Esophagus (tissue), 2 donors: ENCODE measurements around the gene FN3K. TPM values are rescaled to one million over a fixed set of nuclear protein-coding genes. Genes with fewer than 3 reads are reported as not detected.

ENCODE experiments used
- H3K27ac ChIP-seq, 2 donors: one replicate each; pipeline ENCODE4 v1.5.1; 2013; ENCODE audit warnings: low read depth in 2 of 2, mild to moderate bottlenecking in 2 of 2, inconsistent platforms in 1 of 2, low read length in 1 of 2, moderate library complexity in 1 of 2
- H3K27me3 ChIP-seq, 2 donors: one replicate each; pipeline ENCODE4 v1.6.1; 2013; ENCODE audit warnings: low read length in 2 of 2, control low read depth in 1 of 2, mild to moderate bottlenecking in 1 of 2; ENCODE audit not compliant: insufficient read depth in 2 of 2, control insufficient read depth in 1 of 2
- H3K36me3 ChIP-seq, 2 donors: one replicate each; pipeline ENCODE4 v1.6.1; 2013; ENCODE audit warnings: low read length in 1 of 2; ENCODE audit not compliant: control insufficient read depth in 2 of 2, insufficient read depth in 2 of 2
- H3K4me1 ChIP-seq, 2 donors: one replicate each; pipeline ENCODE4 v1.6.1; 2013; ENCODE audit warnings: low read length in 1 of 2; ENCODE audit not compliant: control insufficient read depth in 2 of 2, insufficient read depth in 2 of 2
- H3K4me3 ChIP-seq, 2 donors: one replicate each; pipeline ENCODE4 v1.5.1; 2013; ENCODE audit warnings: low read length in 2 of 2, mild to moderate bottlenecking in 2 of 2, low read depth in 1 of 2, moderate library complexity in 1 of 2
- H3K9me3 ChIP-seq, 2 donors: one replicate each; pipeline ENCODE4 v1.6.1; 2013; ENCODE audit warnings: mild to moderate bottlenecking in 2 of 2, low read depth in 1 of 2, low read length in 1 of 2, moderate library complexity in 1 of 2; ENCODE audit not compliant: control insufficient read depth in 2 of 2, insufficient read depth in 1 of 2
- WGBS, 2 donors: extraction: QIAGEN DNeasy Blood & Tissue Kit; methylation state at CpG; one replicate each; pipeline ENCODE4 v1.1.7; 2013; 5-methylcytosine and 5-hydroxymethylcytosine counted together
- polyA plus RNA-seq, 2 donors: library from polyadenylated mRNA; stranded (reverse); fragments of 200-250 nt; gene quantifications; one replicate each; pipeline ENCODE4 v1.2.3, GENCODE V29; 2013
- donor health status: healthy with polysubstance abuse.
- donor health status: Bipolar disorder and iron deficiency.

The FN3K gene
- polyA plus RNA-seq, 2 donors, result 2.7 to 3.7 TPM

GRCh38 chr17:82789051-82789592 is 53.7 kb downstream of the FN3K start:
- Histone ChIP-seq H3K4me1 (peaks cover 11 to 34% of the 10 kb centered on the region in 2 donors), H3K27me3 (no peaks in the 10 kb centered on the region), H3K27ac (peak overlapping the region; percentile 94 to 98), H3K36me3 (peaks cover 0 to 8% of the 10 kb centered on the region in 2 donors), H3K4me3 (no peak overlapping the region), H3K9me3 (no peaks in the 10 kb centered on the region)
- WGBS, 2 donors, result 72 to 75% methylated on average over 19 of the region's 19 CpGs

GRCh38 chr17:82789806-82790205 is 54.4 kb downstream of the FN3K start:
- Histone ChIP-seq H3K36me3 (peaks cover 0 to 3% of the 10 kb centered on the region in 2 donors), H3K27ac (peak overlapping the region; percentile 88 to 98), H3K4me1 (peaks cover 11 to 39% of the 10 kb centered on the region in 2 donors), H3K9me3 (no peaks in the 10 kb centered on the region), H3K4me3 (no peak overlapping the region), H3K27me3 (no peaks in the 10 kb centered on the region)
- 86 to 95% methylated on average over 18 of the region's 18 CpGs for WGBS, 2 donors

GRCh38 chr17:82790391-82790790 is 55.0 kb downstream of the FN3K start:
- Histone ChIP-seq H3K27me3 (no peaks in the 10 kb centered on the region), H3K27ac (peak overlapping the region; percentile 88 to 98), H3K4me1 (peaks cover 12 to 44% of the 10 kb centered on the region in 2 donors), H3K36me3 (peaks cover 0 to 3% of the 10 kb centered on the region in 2 donors), H3K4me3 (no peak overlapping the region), H3K9me3 (no peaks in the 10 kb centered on the region)
- 92 to 97% methylated on average over 12 to 13 of the region's 13 CpGs for WGBS, 2 donors

- no peaks in the 10 kb centered on the region for H3K27me3 ChIP-seq
- H3K36me3 ChIP-seq, result peaks cover 0 to 3% of the 10 kb centered on the region in 2 donors
- 79 to 80% methylated on average over 12 of the region's 12 CpGs for WGBS, 2 donors
- H3K9me3 ChIP-seq, result no peaks in the 10 kb centered on the region
- H3K4me3 ChIP-seq, result no peak overlapping the region
- H3K27ac ChIP-seq, result no peak overlapping the region
- peaks cover 12 to 42% of the 10 kb centered on the region in 2 donors for H3K4me1 ChIP-seq
These were observed 56.1 kb downstream of the FN3K start for GRCh38 chr17:82791532-82791931.

GRCh38 chr17:82793974-82794630 is 58.7 kb downstream of the FN3K start:
- H3K9me3 ChIP-seq, result no peaks in the 10 kb centered on the region
- WGBS, 2 donors, result 56 to 72% methylated on average over 15 of the region's 15 CpGs
- H3K27me3 ChIP-seq, result no peaks in the 10 kb centered on the region
- peaks cover 12 to 38% of the 10 kb centered on the region in 2 donors for H3K4me1 ChIP-seq
- no peak overlapping the region for H3K4me3 ChIP-seq
- H3K27ac ChIP-seq, result peak overlapping the region; percentile 88 to 97
- peaks cover 0 to 7% of the 10 kb centered on the region in 2 donors for H3K36me3 ChIP-seq

GRCh38 chr17:82794781-82795482 is 59.5 kb downstream of the FN3K start:
- Histone ChIP-seq H3K4me1 (peaks cover 12 to 31% of the 10 kb centered on the region in 2 donors), H3K27ac (peak overlapping the region; percentile 88 to 97)
- WGBS, 2 donors, result 79 to 80% methylated on average over 18 of the region's 18 CpGs

GRCh38 chr17:82795615-82796014 is 60.2 kb downstream of the FN3K start:
- no peaks in the 10 kb centered on the region for H3K9me3 ChIP-seq
- no peak overlapping the region for H3K4me3 ChIP-seq
- H3K27ac ChIP-seq, result peak overlapping the region; percentile 1 to 97
- H3K36me3 ChIP-seq, result peaks cover 0 to 15% of the 10 kb centered on the region in 2 donors
- no peaks in the 10 kb centered on the region for H3K27me3 ChIP-seq
- H3K4me1 ChIP-seq, result peaks cover 12 to 28% of the 10 kb centered on the region in 2 donors
- 84 to 91% methylated on average over 14 of the region's 14 CpGs for WGBS, 2 donors

More at GRCh38 chr17:82794781-82795482, 59.5 kb downstream of the FN3K start:
- H3K4me3 ChIP-seq, result no peak overlapping the region
- H3K27me3 ChIP-seq, result no peaks in the 10 kb centered on the region
- no peaks in the 10 kb centered on the region for H3K9me3 ChIP-seq
- peaks cover 0 to 10% of the 10 kb centered on the region in 2 donors for H3K36me3 ChIP-seq

GRCh38 chr17:82797061-82797460 is 61.6 kb downstream of the FN3K start:
- WGBS, 2 donors, result 94% methylated on average over 9 of the region's 9 CpGs
- Histone ChIP-seq H3K9me3 (peaks cover 3 to 4% of the 10 kb centered on the region in 2 donors), H3K4me3 (no peak overlapping the region), H3K27me3 (no peaks in the 10 kb centered on the region), H3K4me1 (peaks cover 12 to 31% of the 10 kb centered on the region in 2 donors), H3K36me3 (peaks cover 0 to 18% of the 10 kb centered on the region in 2 donors), H3K27ac (no peak overlapping the region)

- Histone ChIP-seq H3K27me3 (no peaks in the 10 kb centered on the region), H3K9me3 (peaks cover 3 to 4% of the 10 kb centered on the region in 2 donors), H3K27ac (no peak overlapping the region), H3K4me1 (peaks cover 10 to 26% of the 10 kb centered on the region in 2 donors), H3K4me3 (no peak overlapping the region), H3K36me3 (peaks cover 0 to 18% of the 10 kb centered on the region in 2 donors)
- 96 to 98% methylated on average over 7 of the region's 7 CpGs for WGBS, 2 donors
These were observed 63.3 kb downstream of the FN3K start for GRCh38 chr17:82798752-82799151.
